ENCODE data around the gene SCLY. TPM values are rescaled to one million over a fixed set of nuclear protein-coding genes. Genes with fewer than 3 reads are reported as not detected.

The SCLY gene
- total and polyA plus RNA-seq, 2 of the 13 experiments (the other 11 are each of a cell fraction or from before 2014, with no cell fraction given), result 27.9 to 38.6 TPM

DNA sequence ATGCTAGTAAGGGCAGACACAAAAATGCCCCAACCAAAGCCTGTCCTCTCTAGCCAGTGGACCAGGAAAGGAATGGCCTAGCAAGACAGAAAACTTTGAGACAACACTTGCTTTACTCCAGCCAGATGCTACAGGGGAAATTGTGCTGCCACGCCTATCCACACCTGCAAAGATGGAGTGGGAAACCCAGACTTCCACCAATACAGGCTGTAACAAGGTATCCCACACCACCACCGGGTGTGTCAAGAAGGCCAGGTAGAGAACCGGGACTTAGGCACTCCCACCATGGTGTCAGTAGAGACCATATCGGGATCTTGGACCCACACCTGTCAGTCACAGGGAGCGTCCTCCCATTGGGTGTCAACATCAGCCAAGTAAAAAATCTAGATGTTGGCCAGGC is 23.1 kb downstream of the SCLY start:
- no TSS peak for BruUV-seq (replicated peaks)
- H3K27ac ChIP-seq (ENCODE audit: extremely low read length, insufficient read depth, low read length), result no peak overlapping the region
- no peaks in the 10 kb centered on the region for H3K27me3 ChIP-seq (ENCODE audit: control insufficient read depth in 1 of 2, insufficient read depth in 2 of 2, low read length in 2 of 2)
- no peak for TF ChIP-seq JUND (CRISPR knock-in tag; IDR thresholded peaks at IDR 0.05)
- no peak for TF ChIP-seq SATB2 (CRISPR knock-in tag; IDR thresholded peaks at IDR 0.05)
- no peak for TF ChIP-seq CCAR2 (optimal IDR thresholded peaks at IDR 0.05; ENCODE audit: low read depth, low read length)
- no peak for TF ChIP-seq ZNF484 (CRISPR knock-in tag; IDR thresholded peaks at IDR 0.05; ENCODE audit: borderline replicate concordance, low read depth)
- TF ChIP-seq SP4 (CRISPR knock-in tag; IDR thresholded peaks at IDR 0.05), result no peak
- TF ChIP-seq, protein P1, sequence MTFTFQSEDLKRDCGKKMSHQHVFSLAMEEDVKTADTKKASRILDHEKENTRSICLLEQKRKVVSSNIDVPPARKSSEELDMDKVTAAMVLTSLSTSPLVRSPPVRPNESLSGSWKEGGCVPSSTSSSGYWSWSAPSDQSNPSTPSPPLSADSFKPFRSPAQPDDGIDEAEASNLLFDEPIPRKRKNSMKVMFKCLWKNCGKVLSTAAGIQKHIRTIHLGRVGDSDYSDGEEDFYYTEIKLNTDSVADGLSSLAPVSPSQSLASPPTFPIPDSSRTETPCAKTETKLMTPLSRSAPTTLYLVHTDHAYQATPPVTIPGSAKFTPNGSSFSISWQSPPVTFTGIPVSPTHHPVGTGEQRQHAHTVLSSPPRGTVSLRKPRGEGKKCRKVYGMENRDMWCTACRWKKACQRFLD (CRISPR knock-in tag; IDR thresholded peaks at IDR 0.05; ENCODE audit: borderline replicate concordance), result no peak
- no peak for TF ChIP-seq FIP1L1 (IDR thresholded peaks at IDR 0.05; ENCODE audit: borderline replicate concordance, insufficient read depth, low read depth, low read length)
- TF ChIP-seq ZNF75D (CRISPR knock-in tag; IDR thresholded peaks at IDR 0.05; ENCODE audit: borderline replicate concordance), result no peak
- TF ChIP-seq, protein P2, sequence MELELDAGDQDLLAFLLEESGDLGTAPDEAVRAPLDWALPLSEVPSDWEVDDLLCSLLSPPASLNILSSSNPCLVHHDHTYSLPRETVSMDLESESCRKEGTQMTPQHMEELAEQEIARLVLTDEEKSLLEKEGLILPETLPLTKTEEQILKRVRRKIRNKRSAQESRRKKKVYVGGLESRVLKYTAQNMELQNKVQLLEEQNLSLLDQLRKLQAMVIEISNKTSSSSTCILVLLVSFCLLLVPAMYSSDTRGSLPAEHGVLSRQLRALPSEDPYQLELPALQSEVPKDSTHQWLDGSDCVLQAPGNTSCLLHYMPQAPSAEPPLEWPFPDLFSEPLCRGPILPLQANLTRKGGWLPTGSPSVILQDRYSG (CRISPR knock-in tag; IDR thresholded peaks at IDR 0.05), result no peak
- no peak for TF ChIP-seq PHF5A (CRISPR knock-in tag; IDR thresholded peaks at IDR 0.05; ENCODE audit: low read depth, unreplicated experiment)
- TF ChIP-seq, protein P3, sequence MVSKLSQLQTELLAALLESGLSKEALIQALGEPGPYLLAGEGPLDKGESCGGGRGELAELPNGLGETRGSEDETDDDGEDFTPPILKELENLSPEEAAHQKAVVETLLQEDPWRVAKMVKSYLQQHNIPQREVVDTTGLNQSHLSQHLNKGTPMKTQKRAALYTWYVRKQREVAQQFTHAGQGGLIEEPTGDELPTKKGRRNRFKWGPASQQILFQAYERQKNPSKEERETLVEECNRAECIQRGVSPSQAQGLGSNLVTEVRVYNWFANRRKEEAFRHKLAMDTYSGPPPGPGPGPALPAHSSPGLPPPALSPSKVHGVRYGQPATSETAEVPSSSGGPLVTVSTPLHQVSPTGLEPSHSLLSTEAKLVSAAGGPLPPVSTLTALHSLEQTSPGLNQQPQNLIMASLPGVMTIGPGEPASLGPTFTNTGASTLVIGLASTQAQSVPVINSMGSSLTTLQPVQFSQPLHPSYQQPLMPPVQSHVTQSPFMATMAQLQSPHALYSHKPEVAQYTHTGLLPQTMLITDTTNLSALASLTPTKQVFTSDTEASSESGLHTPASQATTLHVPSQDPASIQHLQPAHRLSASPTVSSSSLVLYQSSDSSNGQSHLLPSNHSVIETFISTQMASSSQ (IDR thresholded peaks at IDR 0.05; ENCODE audit: low read depth), result no peak
- TF ChIP-seq, protein P3 (CRISPR knock-in tag; IDR thresholded peaks at IDR 0.05; ENCODE audit: borderline replicate concordance), result no peak
- TF ChIP-seq, protein P4, sequence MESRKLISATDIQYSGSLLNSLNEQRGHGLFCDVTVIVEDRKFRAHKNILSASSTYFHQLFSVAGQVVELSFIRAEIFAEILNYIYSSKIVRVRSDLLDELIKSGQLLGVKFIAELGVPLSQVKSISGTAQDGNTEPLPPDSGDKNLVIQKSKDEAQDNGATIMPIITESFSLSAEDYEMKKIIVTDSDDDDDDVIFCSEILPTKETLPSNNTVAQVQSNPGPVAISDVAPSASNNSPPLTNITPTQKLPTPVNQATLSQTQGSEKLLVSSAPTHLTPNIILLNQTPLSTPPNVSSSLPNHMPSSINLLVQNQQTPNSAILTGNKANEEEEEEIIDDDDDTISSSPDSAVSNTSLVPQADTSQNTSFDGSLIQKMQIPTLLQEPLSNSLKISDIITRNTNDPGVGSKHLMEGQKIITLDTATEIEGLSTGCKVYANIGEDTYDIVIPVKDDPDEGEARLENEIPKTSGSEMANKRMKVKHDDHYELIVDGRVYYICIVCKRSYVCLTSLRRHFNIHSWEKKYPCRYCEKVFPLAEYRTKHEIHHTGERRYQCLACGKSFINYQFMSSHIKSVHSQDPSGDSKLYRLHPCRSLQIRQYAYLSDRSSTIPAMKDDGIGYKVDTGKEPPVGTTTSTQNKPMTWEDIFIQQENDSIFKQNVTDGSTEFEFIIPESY (CRISPR knock-in tag; IDR thresholded peaks at IDR 0.05), result no peak
- TF ChIP-seq ZNF768 (CRISPR knock-in tag; IDR thresholded peaks at IDR 0.05), result no peak
- no peak overlapping the region for H2AFZ ChIP-seq (ENCODE audit: low read length)
- no peak overlapping the region for H3K4me3 ChIP-seq (replicated peaks in 1 of 3; ENCODE audit: insufficient read depth in 1 of 3, low read depth in 2 of 3, low read length in 3 of 3)
- peaks cover 7% of the 10 kb centered on the region; the same call in 1 of the 2 replicates for H3K9me3 ChIP-seq (ENCODE audit: low read length)
- peaks cover 30 to 45% of the 10 kb centered on the region in 2 experiments for H3K36me3 ChIP-seq (replicated peaks in 1 of 2; ENCODE audit: control insufficient read depth in 1 of 2, insufficient read depth in 2 of 2, low read length in 2 of 2)
- no peak overlapping the region for H3K9ac ChIP-seq (ENCODE audit: insufficient read depth, low read depth, low read length)
- no peak overlapping the region for H3K4me2 ChIP-seq (ENCODE audit: low read depth, low read length)
- ATAC-seq (no peak), DNase-seq (ENCODE audit: low spot score) (no peak), FAIRE-seq (no peak)
- no peaks in the 10 kb centered on the region for H3K79me2 ChIP-seq (ENCODE audit: insufficient read depth, low read length)
- 99% methylated on average over 5 of the region's 5 CpGs for WGBS (ENCODE audit: low lambda C conversion rate)
- in situ Hi-C loops (cut with HindIII; ENCODE audit: extremely low pct_ligation_motif_present, low pct_unique_long_range_greater_than_20kb), result no loop called here
- ChIA-PET CTCF (ENCODE audit: low intra/inter-chr PET ratio, low total read pairs) (no interaction called here), POLR2A (no interaction called here)
- peaks cover 23% of the 10 kb centered on the region for H3K4me1 ChIP-seq (ENCODE audit: insufficient read depth, low read length)
- intact Hi-C loops (cut with micrococcal nuclease; ENCODE audit: unreplicated experiment), result no loop called here
- H4K20me1 ChIP-seq (ENCODE audit: insufficient read depth, low read length), result no peaks in the 10 kb centered on the region
